Measurements from ENCODE around the gene TMX1. TPM values are rescaled to one million over a fixed set of nuclear protein-coding genes. Genes with fewer than 3 reads are reported as not detected.

Gene TMX1
- total RNA-seq, 2 donors from 2014 or later: 25.6 to 34.6 TPM

DNA sequence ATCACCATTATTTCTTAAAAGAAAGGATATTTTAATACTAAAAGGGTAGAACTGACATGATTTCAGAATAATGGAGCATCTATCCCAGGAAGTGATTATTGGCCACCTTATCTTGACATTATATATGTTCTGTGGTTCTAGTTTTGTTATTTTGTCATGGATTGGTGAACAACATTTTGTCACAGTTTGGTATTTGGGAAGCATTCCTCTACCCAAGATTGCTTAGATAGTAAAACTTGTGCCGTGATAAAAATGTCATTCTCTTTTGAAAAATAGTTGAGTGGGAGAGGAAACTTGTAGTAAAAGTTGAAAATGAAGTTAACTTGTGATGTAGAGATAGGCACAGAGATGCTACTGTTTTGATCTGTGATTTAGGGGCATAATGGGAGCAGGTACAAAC is 65.7 kb downstream of the TMX1 start:
- Histone ChIP-seq H3K36me3 (no peaks in the 10 kb centered on the region), H3K4me3 (no peak overlapping the region), H3K9me3 (no peaks in the 10 kb centered on the region), H3K4me1 (ENCODE audit: control insufficient read depth in 1 of 2, low read depth in 2 of 2) (peaks cover 0 to 8% of the 10 kb centered on the region in 2 donors), H3K27ac (no peak overlapping the region), H3K27me3 (replicated peaks; ENCODE audit: insufficient read depth) (no peaks in the 10 kb centered on the region)
- no peak for ATAC-seq (ENCODE audit: insufficient number of reproducible peaks, low FRiP score, low read depth)
- TF ChIP-seq, protein P1, sequence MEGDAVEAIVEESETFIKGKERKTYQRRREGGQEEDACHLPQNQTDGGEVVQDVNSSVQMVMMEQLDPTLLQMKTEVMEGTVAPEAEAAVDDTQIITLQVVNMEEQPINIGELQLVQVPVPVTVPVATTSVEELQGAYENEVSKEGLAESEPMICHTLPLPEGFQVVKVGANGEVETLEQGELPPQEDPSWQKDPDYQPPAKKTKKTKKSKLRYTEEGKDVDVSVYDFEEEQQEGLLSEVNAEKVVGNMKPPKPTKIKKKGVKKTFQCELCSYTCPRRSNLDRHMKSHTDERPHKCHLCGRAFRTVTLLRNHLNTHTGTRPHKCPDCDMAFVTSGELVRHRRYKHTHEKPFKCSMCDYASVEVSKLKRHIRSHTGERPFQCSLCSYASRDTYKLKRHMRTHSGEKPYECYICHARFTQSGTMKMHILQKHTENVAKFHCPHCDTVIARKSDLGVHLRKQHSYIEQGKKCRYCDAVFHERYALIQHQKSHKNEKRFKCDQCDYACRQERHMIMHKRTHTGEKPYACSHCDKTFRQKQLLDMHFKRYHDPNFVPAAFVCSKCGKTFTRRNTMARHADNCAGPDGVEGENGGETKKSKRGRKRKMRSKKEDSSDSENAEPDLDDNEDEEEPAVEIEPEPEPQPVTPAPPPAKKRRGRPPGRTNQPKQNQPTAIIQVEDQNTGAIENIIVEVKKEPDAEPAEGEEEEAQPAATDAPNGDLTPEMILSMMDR (IDR thresholded peaks at IDR 0.05): no peak
- DNase-seq (ENCODE audit: low spot score): no peak

Other genes starting within 250 kb of the TMX1 start
- 1 to 10 TPM in 1 of 2 donors, under 1 TPM in 1; 0.41 to 2.1 TPM for gene TRIM9, start 145.1 kb upstream of the TMX1 start, total RNA-seq

Measured in thoracic aorta (tissue), 2 donors.